G401 (cell line): ENCODE measurements around the gene RGS10. TPM values are rescaled to one million over a fixed set of nuclear protein-coding genes. Genes with fewer than 3 reads are reported as not detected.

Experiments
- DNase-seq: peaks from one replicate; pipeline ENCODE4 v3.0.0-alpha.2; 2015; ENCODE audit warnings: low spot score
- in situ Hi-C: cut with HindIII; loops from 2 replicates; pipeline ENCODE4 v1.10.0; 2016; ENCODE audit warnings: low sequenced_read_pairs, mixed read lengths
- total RNA-seq: library from RNA; depleted of rRNA; stranded (reverse); fragments of >200 nt; shearing (Covaris generic); gene quantifications from 2 replicates; pipeline ENCODE4 v1.2.3, GENCODE V29; 2014

RGS10 gene
- total RNA-seq, 1 experiment from 2014 or later = 80.5 TPM

- DNase-seq = no peak
- in situ Hi-C loops = no loop called here
These were observed 19.6 kb downstream of the RGS10 start for GRCh38 chr10:119522747-119523426.

GRCh38 chr10:119521443-119522204, 20.9 kb downstream of the RGS10 start:
- no peak for DNase-seq
- in situ Hi-C loops = no loop called here

GRCh38 chr10:119520283-119520682, 22.2 kb downstream of the RGS10 start:
- no peak for DNase-seq
- in situ Hi-C loops = no loop called here

- in situ Hi-C loops = no loop called here
- DNase-seq = no peak
These were observed 23.6 kb downstream of the RGS10 start for GRCh38 chr10:119518936-119519335.

GRCh38 chr10:119518176-119518575, 24.3 kb downstream of the RGS10 start:
- no peak for DNase-seq
- in situ Hi-C loops = no loop called here

- in situ Hi-C loops = no loop called here
- no peak for DNase-seq
These were observed 25.0 kb downstream of the RGS10 start for GRCh38 chr10:119517235-119518141.

- no peak for DNase-seq
- in situ Hi-C loops = no loop called here
These were observed 25.9 kb downstream of the RGS10 start for GRCh38 chr10:119516381-119517234.

- in situ Hi-C loops = no loop called here
- no peak for DNase-seq
These were observed 26.9 kb downstream of the RGS10 start for GRCh38 chr10:119515511-119516045.

- in situ Hi-C loops = no loop called here
- no peak for DNase-seq
These were observed 27.7 kb downstream of the RGS10 start for GRCh38 chr10:119514819-119515218.

- no peak for DNase-seq
- in situ Hi-C loops = no loop called here
These were observed 30.5 kb downstream of the RGS10 start for GRCh38 chr10:119511828-119512515.

- no peak for DNase-seq
- in situ Hi-C loops = no loop called here
These were observed 32.5 kb downstream of the RGS10 start for GRCh38 chr10:119509909-119510451.

- in situ Hi-C loops = no loop called here
- DNase-seq = no peak
These were observed 35.4 kb downstream of the RGS10 start for GRCh38 chr10:119507115-119507514.

GRCh38 chr10:119505588-119506315, 36.8 kb downstream of the RGS10 start:
- DNase-seq = no peak
- in situ Hi-C loops = no loop called here

- in situ Hi-C loops = no loop called here
- no peak for DNase-seq
These were observed 37.4 kb downstream of the RGS10 start for GRCh38 chr10:119505131-119505551.

- DNase-seq = no peak
- in situ Hi-C loops = no loop called here
These were observed 37.9 kb downstream of the RGS10 start for GRCh38 chr10:119504651-119505050.

- DNase-seq = peak; percentile 63
- in situ Hi-C loops = no loop called here
These were observed 38.7 kb downstream of the RGS10 start for GRCh38 chr10:119503821-119504220.

- in situ Hi-C loops = no loop called here
- DNase-seq = no peak
These were observed 39.8 kb downstream of the RGS10 start for GRCh38 chr10:119502618-119503155.
